Neural progenitor cell (in vitro differentiated cells): ENCODE measurements around the gene COL4A4.

Source experiments
- EZH2 ChIP-seq: fragments of 200-600 bp; sonication (generic); IDR thresholded peaks from 2 replicates; pipeline ENCODE4 v1.6.1; 2017; ENCODE audit warnings: antibody characterized with exemption, mild to moderate bottlenecking, moderate library complexity
- EZH2phosphoT487 ChIP-seq: fragments of 200-600 bp; sonication (generic); IDR thresholded peaks from 2 replicates; pipeline ENCODE4 v1.6.1; 2017; ENCODE audit warnings: antibody characterized with exemption
- TF ChIP-seq, protein P1 (sequence below): fragments of 200-600 bp; sonication (generic); IDR thresholded peaks from 2 replicates; pipeline ENCODE4 v1.5.1; 2017; ENCODE audit warnings: antibody characterized with exemption, mild to moderate bottlenecking

DNA sequence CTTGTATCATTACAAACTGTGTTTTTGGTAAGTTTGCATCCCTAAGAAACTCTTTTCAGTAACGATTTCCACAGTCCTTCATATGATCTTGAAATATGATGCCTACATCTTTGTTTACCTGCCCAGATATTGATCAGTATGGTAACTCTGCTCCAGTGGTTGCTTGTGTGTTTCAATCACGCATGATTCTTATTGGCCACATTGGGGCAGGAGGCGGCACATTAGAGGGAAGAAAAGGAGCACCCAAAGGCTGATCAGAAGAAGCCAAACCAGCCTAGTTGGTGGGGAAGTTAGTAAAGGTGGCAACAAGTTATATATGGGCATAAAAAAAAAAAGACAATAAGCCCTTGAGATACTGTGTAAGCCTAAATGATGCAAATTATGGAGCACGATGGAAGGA is 169.2 kb downstream of the COL4A4 start:
- TF ChIP-seq, protein P1, sequence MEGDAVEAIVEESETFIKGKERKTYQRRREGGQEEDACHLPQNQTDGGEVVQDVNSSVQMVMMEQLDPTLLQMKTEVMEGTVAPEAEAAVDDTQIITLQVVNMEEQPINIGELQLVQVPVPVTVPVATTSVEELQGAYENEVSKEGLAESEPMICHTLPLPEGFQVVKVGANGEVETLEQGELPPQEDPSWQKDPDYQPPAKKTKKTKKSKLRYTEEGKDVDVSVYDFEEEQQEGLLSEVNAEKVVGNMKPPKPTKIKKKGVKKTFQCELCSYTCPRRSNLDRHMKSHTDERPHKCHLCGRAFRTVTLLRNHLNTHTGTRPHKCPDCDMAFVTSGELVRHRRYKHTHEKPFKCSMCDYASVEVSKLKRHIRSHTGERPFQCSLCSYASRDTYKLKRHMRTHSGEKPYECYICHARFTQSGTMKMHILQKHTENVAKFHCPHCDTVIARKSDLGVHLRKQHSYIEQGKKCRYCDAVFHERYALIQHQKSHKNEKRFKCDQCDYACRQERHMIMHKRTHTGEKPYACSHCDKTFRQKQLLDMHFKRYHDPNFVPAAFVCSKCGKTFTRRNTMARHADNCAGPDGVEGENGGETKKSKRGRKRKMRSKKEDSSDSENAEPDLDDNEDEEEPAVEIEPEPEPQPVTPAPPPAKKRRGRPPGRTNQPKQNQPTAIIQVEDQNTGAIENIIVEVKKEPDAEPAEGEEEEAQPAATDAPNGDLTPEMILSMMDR = peak; percentile 43
- no peak for TF ChIP-seq EZH2phosphoT487
- TF ChIP-seq EZH2 = no peak
